ENCODE data around the gene RNH1.

The RNH1 gene

GRCh38 chr11:497565-498296 lies 9.3 kb downstream of the RNH1 start:
- no peak for FAIRE-seq

- no peak for FAIRE-seq
These were observed 10.0 kb downstream of the RNH1 start for GRCh38 chr11:496834-497564.

GRCh38 chr11:495537-495931 lies 11.5 kb downstream of the RNH1 start:
- FAIRE-seq, result no peak

GRCh38 chr11:494761-495536 lies 12.1 kb downstream of the RNH1 start:
- FAIRE-seq, result no peak

- no peak for FAIRE-seq
These were observed 14.4 kb downstream of the RNH1 start for GRCh38 chr11:492427-493226.

DNA sequence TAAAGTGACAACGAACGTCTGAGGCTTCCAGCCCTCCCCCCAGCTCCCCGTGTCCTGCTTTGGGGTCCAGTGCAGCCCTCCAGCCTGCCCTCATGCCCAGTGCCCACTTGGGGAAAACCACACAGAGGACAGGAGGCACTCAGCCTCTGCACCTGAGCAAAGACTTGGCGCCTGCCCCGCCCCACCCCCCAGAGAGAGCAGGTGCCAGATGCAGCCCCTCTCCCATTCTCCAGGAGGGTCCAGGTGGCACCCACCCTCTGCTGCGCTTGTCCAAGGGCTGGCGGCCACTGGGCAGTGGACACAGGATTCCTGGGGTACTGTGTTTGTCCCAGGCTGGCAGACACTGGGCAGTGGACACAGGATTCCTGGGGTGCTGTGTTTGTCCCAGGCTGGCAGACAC lies 15.7 kb downstream of the RNH1 start:
- no peak for FAIRE-seq

DNA sequence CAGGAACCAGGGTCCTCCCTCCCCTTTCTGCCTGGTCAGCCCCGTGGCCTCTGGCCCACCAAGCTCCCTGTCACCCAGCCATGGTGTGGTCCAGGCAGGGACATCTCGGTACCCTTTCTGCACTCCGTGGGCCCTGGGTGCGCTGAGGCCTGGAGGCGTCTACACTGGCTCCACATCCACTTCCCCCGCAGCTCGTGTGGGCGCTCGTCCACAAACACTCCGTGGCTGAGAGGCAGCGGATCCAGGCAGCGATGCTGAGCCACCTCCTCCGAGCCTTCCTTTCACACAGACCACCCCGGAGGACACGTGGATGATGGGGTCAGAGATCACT lies 16.1 kb downstream of the RNH1 start:
- FAIRE-seq, result no peak

- FAIRE-seq, result no peak
These were observed 16.7 kb downstream of the RNH1 start for GRCh38 chr11:490186-490929.

DNA sequence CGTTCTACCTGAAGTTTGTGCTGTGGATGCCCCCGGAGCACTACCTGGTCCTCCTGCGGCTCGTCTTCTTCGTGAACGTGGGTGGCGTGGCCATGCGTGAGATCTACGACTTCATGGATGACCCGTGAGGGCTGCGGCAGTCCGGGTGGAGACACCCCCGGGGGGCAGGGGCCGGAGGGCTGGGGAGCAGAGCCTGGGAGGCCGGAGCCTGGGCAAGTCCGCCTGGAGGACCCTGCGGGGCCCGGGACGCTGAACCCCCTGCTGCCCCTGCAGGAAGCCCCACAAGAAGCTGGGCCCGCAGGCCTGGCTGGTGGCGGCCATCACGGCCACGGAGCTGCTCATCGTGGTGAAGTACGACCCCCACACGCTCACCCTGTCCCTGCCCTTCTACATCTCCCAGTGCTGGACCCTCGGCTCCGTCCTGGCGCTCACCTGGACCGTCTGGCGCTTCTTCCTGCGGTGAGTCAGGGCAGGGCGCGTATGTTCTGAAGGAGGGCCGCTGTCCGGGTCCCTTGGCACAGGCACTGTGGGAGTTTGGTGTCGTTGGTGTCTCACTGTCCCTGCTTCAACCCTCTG lies 17.3 kb downstream of the RNH1 start:
- FAIRE-seq, result no peak

DNA sequence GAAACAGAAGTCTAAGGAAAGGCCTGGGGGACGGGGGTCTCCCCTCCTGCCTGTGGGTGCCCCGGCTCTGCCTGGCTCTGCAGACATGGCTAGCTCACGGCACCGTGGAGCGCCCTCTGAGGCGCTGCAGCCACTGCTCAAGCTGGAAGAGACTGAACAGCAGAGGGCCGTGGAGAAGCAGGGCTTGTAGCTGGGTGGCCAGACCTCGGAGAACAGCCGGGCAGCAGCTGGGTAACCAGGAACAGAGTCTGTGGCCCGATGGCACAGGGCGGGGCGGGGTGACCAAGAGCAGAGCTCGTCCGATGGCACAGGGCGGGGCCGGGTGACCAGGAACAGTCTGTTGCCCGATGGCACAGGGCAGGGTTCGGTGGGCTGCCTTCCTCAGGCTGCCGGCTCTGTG lies 18.1 kb downstream of the RNH1 start:
- FAIRE-seq, result no peak

- FAIRE-seq, result no peak
These were observed 18.5 kb downstream of the RNH1 start for GRCh38 chr11:488579-488978.

- FAIRE-seq, result no peak
These were observed 19.0 kb downstream of the RNH1 start for GRCh38 chr11:488062-488461.

- FAIRE-seq, result no peak
These were observed 19.4 kb downstream of the RNH1 start for GRCh38 chr11:487571-488021.

DNA sequence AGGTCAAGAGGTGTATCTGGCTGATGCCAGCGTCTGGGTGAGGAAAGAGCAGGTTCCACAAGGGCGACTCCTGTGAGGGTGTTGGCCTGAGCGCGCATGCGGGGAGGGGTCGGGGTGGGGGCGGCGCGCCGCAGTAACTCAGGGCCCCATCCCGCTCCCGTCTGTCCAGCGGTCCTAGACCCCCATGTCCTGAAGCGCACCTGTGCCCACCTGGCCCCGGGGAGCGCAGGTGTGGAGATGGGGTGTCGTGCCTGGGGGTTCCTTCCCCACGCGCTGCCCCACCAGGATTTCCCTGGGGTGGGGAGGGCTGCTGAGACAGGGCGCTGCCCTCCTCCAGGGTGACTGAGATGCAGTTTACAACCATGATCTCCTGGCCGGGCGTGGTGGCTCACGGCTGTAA lies 20.9 kb downstream of the RNH1 start:
- no peak for FAIRE-seq

GRCh38 chr11:484616-485015 lies 22.4 kb downstream of the RNH1 start:
- no peak for FAIRE-seq

- no peak for FAIRE-seq
These were observed 27.7 kb downstream of the RNH1 start for GRCh38 chr11:479311-479710.

- FAIRE-seq, result no peak
These were observed 29.9 kb downstream of the RNH1 start for GRCh38 chr11:477052-477715.

DNA sequence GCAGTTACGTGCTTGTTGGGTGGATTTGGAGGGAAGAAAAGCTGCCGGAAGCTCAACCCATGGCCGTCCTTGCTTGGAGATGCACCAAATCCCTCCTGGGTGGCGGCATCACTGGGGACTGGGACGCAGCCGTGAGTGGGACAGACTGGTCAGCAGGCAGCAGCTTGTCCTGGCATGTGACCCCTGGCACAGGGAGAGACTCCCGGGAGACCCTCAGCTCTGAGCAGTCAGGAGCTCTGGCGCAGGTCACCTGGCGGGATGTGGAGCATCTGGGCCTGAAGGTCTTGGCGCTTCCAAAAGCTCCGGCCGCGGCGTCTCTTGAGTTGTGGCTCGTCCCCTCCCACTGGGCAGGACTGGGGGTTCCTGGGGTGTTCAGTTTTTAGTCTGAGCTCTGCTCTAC lies 30.6 kb downstream of the RNH1 start:
- FAIRE-seq, result no peak

- FAIRE-seq, result no peak
These were observed 31.1 kb downstream of the RNH1 start for GRCh38 chr11:475941-476340.

DNA sequence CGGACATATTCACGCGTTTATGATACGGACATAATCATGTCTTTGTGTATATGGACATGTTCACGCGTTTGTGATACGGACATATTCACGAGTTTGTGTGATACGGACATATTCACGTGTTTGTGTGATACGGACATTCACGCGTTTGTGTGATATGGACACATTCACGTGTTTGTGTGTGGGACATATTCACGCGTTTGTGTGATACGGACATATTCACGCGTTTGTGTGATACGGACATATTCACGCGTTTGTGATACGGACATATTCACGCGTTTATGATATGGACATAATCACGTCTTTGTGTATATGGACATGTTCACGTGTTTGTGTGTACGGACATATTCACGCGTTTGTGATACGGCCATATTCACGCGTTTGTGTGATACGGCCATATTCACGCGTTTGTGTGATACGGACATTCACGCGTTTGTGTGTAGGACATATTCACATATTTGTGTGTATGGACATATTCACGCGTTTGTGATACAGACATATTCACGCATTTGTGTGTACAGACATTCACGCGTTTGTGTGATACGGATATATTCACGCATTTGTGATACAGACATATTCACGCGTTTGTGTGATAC lies 32.0 kb downstream of the RNH1 start:
- FAIRE-seq, result no peak

Data from G401.6 (cell line).